ENCODE data around the gene SBF2.
"Not testable (repeated sequence)": the region's sequence is repeated elsewhere in the genome, so short reads cannot be mapped to it uniquely, and the experiment has no call there.

SBF2 gene

GRCh38 chr11:9745411-9746211, 548.4 kb downstream of the SBF2 start:
- DNase-seq (ENCODE audit: low read depth, low spot score): no peak
- in situ Hi-C loops (cut with HindIII; ENCODE audit: low sequenced_read_pairs): no loop called here
- H3K4me3 ChIP-seq (ENCODE audit: low read depth, low read length): no peak overlapping the region
- TF ChIP-seq CTCF (IDR thresholded peaks at IDR 0.05; ENCODE audit: low read depth, low read length): no peak

- H3K4me3 ChIP-seq (ENCODE audit: low read depth, low read length); DNase-seq (ENCODE audit: low read depth, low spot score); in situ Hi-C loops (cut with HindIII; ENCODE audit: low sequenced_read_pairs): not testable (repeated sequence)
These were observed 550.5 kb downstream of the SBF2 start for GRCh38 chr11:9743512-9743911.

- TF ChIP-seq CTCF (IDR thresholded peaks at IDR 0.05; ENCODE audit: low read depth, low read length): no peak
- DNase-seq (ENCODE audit: low read depth, low spot score): no peak
These were observed 552.8 kb downstream of the SBF2 start for GRCh38 chr11:9741260-9741659.

GRCh38 chr11:9740202-9740883, 553.7 kb downstream of the SBF2 start:
- DNase-seq (ENCODE audit: low read depth, low spot score): no peak
- no peak for TF ChIP-seq CTCF (IDR thresholded peaks at IDR 0.05; ENCODE audit: low read depth, low read length)
- in situ Hi-C loops (cut with HindIII; ENCODE audit: low sequenced_read_pairs): no loop called here
- no peak overlapping the region for H3K4me3 ChIP-seq (ENCODE audit: low read depth, low read length)

More at GRCh38 chr11:9741260-9741659, 552.8 kb downstream of the SBF2 start:
- no peak overlapping the region for H3K4me3 ChIP-seq (ENCODE audit: low read depth, low read length)
- in situ Hi-C loops (cut with HindIII; ENCODE audit: low sequenced_read_pairs): no loop called here

GRCh38 chr11:9739123-9739900, 554.7 kb downstream of the SBF2 start:
- TF ChIP-seq CTCF (IDR thresholded peaks at IDR 0.05; ENCODE audit: low read depth, low read length): no peak
- H3K4me3 ChIP-seq (ENCODE audit: low read depth, low read length): no peak overlapping the region
- no peak for DNase-seq (ENCODE audit: low read depth, low spot score)
- in situ Hi-C loops (cut with HindIII; ENCODE audit: low sequenced_read_pairs): no loop called here

- no peak for DNase-seq (ENCODE audit: low read depth, low spot score)
- H3K4me3 ChIP-seq (ENCODE audit: low read depth, low read length): no peak overlapping the region
- in situ Hi-C loops (cut with HindIII; ENCODE audit: low sequenced_read_pairs): no loop called here
- TF ChIP-seq CTCF (IDR thresholded peaks at IDR 0.05; ENCODE audit: low read depth, low read length): no peak
These were observed 555.3 kb downstream of the SBF2 start for GRCh38 chr11:9738707-9739106.

All from astrocyte of the spinal cord (primary cell).